HEK293 (cell line): ENCODE data around the gene ENOX2.

Experiments used
- CTCF ChIP-seq: fragments of 450-650 bp; formaldehyde crosslinking; IDR thresholded peaks from 2 replicates; pipeline ENCODE4 v1.5.1; 2016; ENCODE audit warnings: missing biosample characterization, missing genetic modification characterization
- ZBTB21 ChIP-seq: fragments of 450-650 bp; formaldehyde crosslinking; IDR thresholded peaks from 2 replicates; pipeline ENCODE4 v1.5.1; 2017; ENCODE audit warnings: missing biosample characterization, missing genetic modification characterization
- ZFP3 ChIP-seq: fragments of 450-650 bp; formaldehyde crosslinking; IDR thresholded peaks from 2 replicates; pipeline ENCODE4 v1.5.1; 2016; ENCODE audit warnings: low read depth, missing biosample characterization, missing genetic modification characterization
- ZNF121 ChIP-seq: fragments of 450-650 bp; formaldehyde crosslinking; IDR thresholded peaks from 2 replicates; pipeline ENCODE4 v1.5.1; 2016; ENCODE audit warnings: missing biosample characterization, missing genetic modification characterization
- ZNF561 ChIP-seq: fragments of 450-650 bp; IDR thresholded peaks from 2 replicates; pipeline ENCODE4 v1.5.1; 2018; ENCODE audit warnings: missing biosample characterization, missing genetic modification characterization, borderline replicate concordance
- ZNF670 ChIP-seq: fragments of 450-650 bp; formaldehyde crosslinking; IDR thresholded peaks from 2 replicates; pipeline ENCODE4 v1.5.1; 2016; ENCODE audit warnings: missing biosample characterization, missing genetic modification characterization, low read depth

DNA sequence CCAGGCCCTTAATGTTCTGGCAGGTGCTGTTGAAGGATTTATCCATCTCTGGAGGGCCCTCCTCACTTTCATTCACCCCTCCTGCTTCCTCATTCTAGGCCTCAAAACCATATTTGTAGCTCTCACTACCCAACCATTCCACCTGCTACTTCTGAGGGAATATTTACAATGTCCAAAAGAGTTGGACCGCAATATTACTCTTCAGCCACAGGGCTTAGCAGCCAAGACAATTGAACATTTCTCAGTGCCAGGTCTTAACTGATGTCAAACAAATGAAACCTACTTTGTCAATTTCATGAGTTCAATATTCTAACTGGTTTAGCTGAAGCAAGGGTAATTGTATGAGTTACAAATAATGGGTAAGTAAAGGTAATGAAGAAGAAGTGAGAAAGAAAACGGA, 113.2 kb downstream of the ENOX2 start:
- TF ChIP-seq ZNF121 (tag by site-specific recombination): no peak
- no peak for TF ChIP-seq ZNF670 (tag by site-specific recombination)
- no peak for TF ChIP-seq CTCF
- TF ChIP-seq ZFP3 (tag by site-specific recombination): no peak
- TF ChIP-seq ZBTB21: no peak
- TF ChIP-seq ZNF561 (tag by site-specific recombination): no peak
